HG02885 (cell line): Measurements from ENCODE around the gene METRN.

Experiments
- ATAC-seq: cut with Tn5 transposase; IDR thresholded peaks from one replicate; pipeline ENCODE4 v1.9.1; 2021; ENCODE audit warnings: mild to moderate bottlenecking; ENCODE audit not compliant: unreplicated experiment, poor library complexity

The METRN gene

GRCh38 chr16:767743-768235 is 52.9 kb downstream of the METRN start:
- no peak for ATAC-seq

DNA sequence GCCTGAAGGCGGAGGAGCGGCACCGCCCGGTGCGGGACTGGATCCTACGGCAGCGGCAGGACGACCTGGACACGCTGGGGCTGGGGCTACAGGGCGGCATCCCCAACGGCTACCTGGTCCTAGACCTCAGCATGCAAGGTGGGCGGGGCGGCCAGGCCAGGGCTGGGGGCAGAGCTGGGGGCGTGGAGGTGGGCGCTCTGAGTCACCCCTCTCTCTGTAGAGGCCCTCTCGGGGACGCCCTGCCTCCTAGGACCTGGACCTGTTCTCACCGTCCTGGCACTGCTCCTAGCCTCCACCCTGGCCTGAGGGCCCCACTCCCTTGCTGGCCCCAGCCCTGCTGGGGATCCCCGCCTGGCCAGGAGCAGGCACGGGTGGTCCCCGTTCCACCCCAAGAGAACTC is 53.5 kb downstream of the METRN start:
- no peak for ATAC-seq
